MM.1S (cell line): ENCODE data around the gene SOST.

Source experiments
- DNase-seq: peaks from one replicate; pipeline ENCODE4 v3.0.0-alpha.2; 2015
- H2AFZ ChIP-seq: fragments of 300-600 bp; sonication (generic); 2 replicates; pipeline ENCODE4 v1.6.0; 2016; ENCODE audit warnings: antibody characterized with exemption, low read length
- H3F3A ChIP-seq: fragments of 300-600 bp; sonication (generic); 2 replicates; pipeline ENCODE4 v1.6.1; 2016; ENCODE audit warnings: mild to moderate bottlenecking, antibody characterized with exemption, low read length, moderate library complexity, mixed read lengths; ENCODE audit not compliant: insufficient read depth
- H3K27ac ChIP-seq: fragments of 300-600 bp; sonication (generic); 2 replicates; pipeline ENCODE4 v1.5.1; 2016; ENCODE audit warnings: mild to moderate bottlenecking, low read length
- H3K27me3 ChIP-seq: fragments of 300-600 bp; sonication (generic); replicated peaks from 2 replicates; pipeline ENCODE4 v1.6.0; 2016; ENCODE audit warnings: low read length; ENCODE audit not compliant: insufficient read depth
- H3K36me3 ChIP-seq: fragments of 300-600 bp; sonication (generic); replicated peaks from 2 replicates; pipeline ENCODE4 v1.6.1; 2016; ENCODE audit warnings: mild to moderate bottlenecking, low read length, mixed read lengths; ENCODE audit not compliant: insufficient read depth
- H3K4me1 ChIP-seq: fragments of 300-600 bp; sonication (generic); 2 replicates; pipeline ENCODE4 v1.6.1; 2016; ENCODE audit warnings: low read length, mixed read lengths
- H3K4me2 ChIP-seq: fragments of 300-600 bp; sonication (generic); 2 replicates; pipeline ENCODE4 v1.6.0; 2016; ENCODE audit warnings: low read depth, low read length
- H3K4me3 ChIP-seq: fragments of 300-600 bp; sonication (generic); 2 replicates; pipeline ENCODE4 v1.5.1; 2016; ENCODE audit warnings: low read length, mixed read lengths
- H3K79me2 ChIP-seq: fragments of 300-600 bp; sonication (generic); 2 replicates; pipeline ENCODE4 v1.6.1; 2016; ENCODE audit warnings: mixed run types, low read length, mixed read lengths
- H3K9ac ChIP-seq: fragments of 300-600 bp; sonication (generic); 2 replicates; pipeline ENCODE4 v1.6.1; 2016; ENCODE audit warnings: low read length, mixed read lengths
- H3K9me2 ChIP-seq: fragments of 300-600 bp; sonication (generic); replicated peaks from 2 replicates; pipeline ENCODE4 v1.6.1; 2016; ENCODE audit warnings: mild to moderate bottlenecking, low read length, mixed read lengths; ENCODE audit not compliant: insufficient read depth
- H3K9me3 ChIP-seq: fragments of 300-600 bp; sonication (generic); replicated peaks from 2 replicates; pipeline ENCODE4 v1.6.1; 2016; ENCODE audit warnings: mild to moderate bottlenecking, low read length, mixed read lengths; ENCODE audit not compliant: insufficient read depth
- H4K20me1 ChIP-seq: fragments of 300-600 bp; sonication (generic); 2 replicates; pipeline ENCODE4 v1.6.1; 2016; ENCODE audit warnings: mild to moderate bottlenecking, low read length, moderate library complexity, mixed read lengths; ENCODE audit not compliant: insufficient read depth
- EZH2 ChIP-seq: fragments of 300-600 bp; sonication (generic); optimal IDR thresholded peaks from 2 replicates; pipeline ENCODE3; 2017; ENCODE audit warnings: low read depth, mild to moderate bottlenecking, antibody characterized with exemption, low read length, mixed read lengths
- EZH2phosphoT487 ChIP-seq: fragments of 300-600 bp; sonication (generic); IDR thresholded peaks from 2 replicates; pipeline ENCODE4 v1.6.1; 2018; ENCODE audit warnings: antibody characterized with exemption, low read length
- TF ChIP-seq, protein P1 (sequence below): fragments of 300-600 bp; sonication (generic); IDR thresholded peaks from 2 replicates; pipeline ENCODE4 v1.5.1; 2016; ENCODE audit warnings: antibody characterized with exemption, low read length, mixed read lengths

The SOST gene

DNA sequence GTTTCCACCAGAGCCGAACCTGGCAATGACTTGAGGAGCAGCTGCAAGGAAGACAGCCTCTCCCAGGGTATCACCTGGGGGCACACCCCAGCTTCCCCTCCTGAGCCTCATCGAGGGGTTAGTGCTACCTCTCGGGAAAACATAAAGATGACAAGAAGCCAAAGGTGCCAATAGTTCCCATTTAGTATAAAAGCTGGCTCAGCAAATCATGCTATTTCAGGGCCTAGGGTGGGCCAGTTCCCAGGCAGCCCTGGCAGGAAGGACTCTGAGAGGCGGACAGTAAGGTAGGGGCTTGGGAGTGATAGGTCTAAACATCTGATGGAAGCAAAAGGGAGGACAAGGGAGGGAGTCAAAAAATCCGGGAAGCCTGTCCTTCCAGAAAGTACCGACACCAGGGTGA, 46.2 kb downstream of the SOST start:
- Histone ChIP-seq H3K9me2 (no peaks in the 10 kb centered on the region), H4K20me1 (no peaks in the 10 kb centered on the region), H3K27me3 (peaks cover 95% of the 10 kb centered on the region), H3K9me3 (no peaks in the 10 kb centered on the region), H3K27ac (no peak overlapping the region), H3K9ac (no peak overlapping the region), H3K4me3 (no peak overlapping the region), H3K36me3 (no peaks in the 10 kb centered on the region), H3K4me1 (no peaks in the 10 kb centered on the region), H3K4me2 (no peak overlapping the region), H3K79me2 (no peaks in the 10 kb centered on the region), H3F3A (no peaks in the 10 kb centered on the region), H2AFZ (no peak overlapping the region)
- no peak for DNase-seq
- TF ChIP-seq, protein P1, sequence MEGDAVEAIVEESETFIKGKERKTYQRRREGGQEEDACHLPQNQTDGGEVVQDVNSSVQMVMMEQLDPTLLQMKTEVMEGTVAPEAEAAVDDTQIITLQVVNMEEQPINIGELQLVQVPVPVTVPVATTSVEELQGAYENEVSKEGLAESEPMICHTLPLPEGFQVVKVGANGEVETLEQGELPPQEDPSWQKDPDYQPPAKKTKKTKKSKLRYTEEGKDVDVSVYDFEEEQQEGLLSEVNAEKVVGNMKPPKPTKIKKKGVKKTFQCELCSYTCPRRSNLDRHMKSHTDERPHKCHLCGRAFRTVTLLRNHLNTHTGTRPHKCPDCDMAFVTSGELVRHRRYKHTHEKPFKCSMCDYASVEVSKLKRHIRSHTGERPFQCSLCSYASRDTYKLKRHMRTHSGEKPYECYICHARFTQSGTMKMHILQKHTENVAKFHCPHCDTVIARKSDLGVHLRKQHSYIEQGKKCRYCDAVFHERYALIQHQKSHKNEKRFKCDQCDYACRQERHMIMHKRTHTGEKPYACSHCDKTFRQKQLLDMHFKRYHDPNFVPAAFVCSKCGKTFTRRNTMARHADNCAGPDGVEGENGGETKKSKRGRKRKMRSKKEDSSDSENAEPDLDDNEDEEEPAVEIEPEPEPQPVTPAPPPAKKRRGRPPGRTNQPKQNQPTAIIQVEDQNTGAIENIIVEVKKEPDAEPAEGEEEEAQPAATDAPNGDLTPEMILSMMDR = no peak
- TF ChIP-seq EZH2 (no peak), EZH2phosphoT487 (no peak)

DNA sequence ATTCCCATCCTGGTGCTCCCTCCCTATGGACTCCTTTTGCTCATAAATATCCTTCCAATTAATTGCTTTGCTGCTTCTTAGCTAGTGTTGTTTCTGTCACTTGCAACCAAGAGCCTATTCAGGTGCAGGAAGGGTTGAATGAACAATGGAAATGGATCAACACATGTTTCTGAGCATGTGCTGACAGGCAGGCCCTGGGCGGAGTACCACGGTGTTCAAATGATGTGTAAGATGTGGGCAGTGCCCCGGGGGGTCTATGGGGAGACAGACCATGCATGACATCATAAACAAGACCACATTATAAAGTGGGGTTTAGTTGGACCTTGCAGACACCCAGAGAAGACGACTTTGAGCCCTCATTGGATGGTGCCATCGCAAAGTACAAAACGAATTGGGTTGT, 48.5 kb downstream of the SOST start:
- Histone ChIP-seq H3K4me2 (no peak overlapping the region), H2AFZ (no peak overlapping the region), H4K20me1 (no peaks in the 10 kb centered on the region), H3K9ac (no peak overlapping the region), H3K79me2 (no peaks in the 10 kb centered on the region), H3K27ac (no peak overlapping the region), H3K27me3 (peaks cover 95% of the 10 kb centered on the region), H3K36me3 (no peaks in the 10 kb centered on the region), H3K9me2 (no peaks in the 10 kb centered on the region), H3K4me3 (no peak overlapping the region), H3F3A (no peaks in the 10 kb centered on the region), H3K9me3 (no peaks in the 10 kb centered on the region), H3K4me1 (no peaks in the 10 kb centered on the region)
- no peak for DNase-seq
- no peak for TF ChIP-seq EZH2
- TF ChIP-seq EZH2phosphoT487 = no peak
- TF ChIP-seq, protein P1 = no peak

DNA sequence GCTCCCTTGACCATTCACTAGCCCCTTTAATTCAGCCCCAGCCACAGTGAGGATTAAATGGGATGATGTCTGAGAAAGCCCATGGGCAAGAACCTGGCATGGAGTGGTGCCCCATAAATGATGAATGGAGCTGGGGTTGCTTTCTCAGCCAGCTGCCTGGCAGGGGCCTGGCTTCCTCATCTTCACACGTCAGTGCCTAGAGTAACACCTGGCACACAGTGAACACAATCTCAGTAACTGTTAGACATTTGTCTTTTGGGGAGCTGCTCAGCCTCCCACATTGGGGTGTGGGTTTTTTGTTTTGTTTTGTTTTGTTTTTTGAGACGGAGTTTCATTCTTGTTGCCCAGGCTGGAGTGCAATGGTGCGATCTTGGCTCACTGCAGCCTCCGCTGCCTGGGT, 49.4 kb downstream of the SOST start:
- Histone ChIP-seq H3K27me3 (peaks cover 94% of the 10 kb centered on the region), H3K27ac (no peak overlapping the region), H3K36me3 (no peaks in the 10 kb centered on the region), H2AFZ (no peak overlapping the region), H3K9me3 (no peaks in the 10 kb centered on the region), H3K4me3 (no peak overlapping the region), H3K9ac (no peak overlapping the region), H3K79me2 (no peaks in the 10 kb centered on the region), H3K4me1 (no peaks in the 10 kb centered on the region), H3K4me2 (no peak overlapping the region), H4K20me1 (no peaks in the 10 kb centered on the region), H3F3A (no peaks in the 10 kb centered on the region), H3K9me2 (no peaks in the 10 kb centered on the region)
- no peak for TF ChIP-seq EZH2phosphoT487
- TF ChIP-seq EZH2 = no peak
- TF ChIP-seq, protein P1 = no peak
- no peak for DNase-seq
